ENCODE measurements around the gene DDX10. TPM values are rescaled to one million over a fixed set of nuclear protein-coding genes. Genes with fewer than 3 reads are reported as not detected.

Gene DDX10
- total and polyA plus RNA-seq, 8 donors = 11.6 to 22.6 (median 17.6) TPM

DNA sequence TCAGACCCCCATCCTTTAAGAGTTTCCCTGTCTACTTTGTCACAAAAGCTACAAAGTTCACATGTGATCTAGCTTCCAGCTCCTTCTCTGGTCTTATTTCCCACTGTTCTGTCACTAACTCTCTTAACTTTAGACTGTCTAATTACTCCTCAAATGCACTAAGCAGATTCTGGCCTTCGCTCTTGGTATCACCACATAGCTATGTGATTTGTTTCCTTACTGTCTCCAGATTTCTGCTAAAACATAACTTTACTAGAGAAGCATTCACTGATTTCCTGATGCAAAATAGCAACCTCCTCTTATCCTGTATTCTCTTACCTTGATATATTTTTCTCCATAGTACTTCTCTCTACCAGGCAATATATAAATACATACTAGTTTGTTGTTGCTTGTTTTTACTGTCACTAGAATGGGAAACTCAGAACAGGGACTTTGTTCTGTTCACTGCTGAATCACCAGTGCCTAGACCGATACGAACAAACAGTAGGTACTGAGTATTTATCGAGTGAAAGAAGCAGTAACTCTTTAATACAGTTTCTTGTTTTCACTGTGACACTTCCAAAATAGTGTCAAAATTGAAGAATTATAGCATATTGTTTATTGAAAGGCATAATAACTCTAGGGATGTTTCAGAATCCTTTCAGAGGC lies 205.6 kb downstream of the DDX10 start:
- Histone ChIP-seq H3K36me3 (no peaks in the 10 kb centered on the region), H3K27ac (no peak overlapping the region), H3K27me3 (no peaks in the 10 kb centered on the region), H3K4me3 (no peak overlapping the region), H3K9me3 (no peaks in the 10 kb centered on the region), H3K4me1 (peaks cover 0 to 7% (median 0%) of the 10 kb centered on the region in 4 donors)
- intact Hi-C loops (cut with DNase I; ENCODE audit: low total_unique reads) = no loop called here
- DNase-seq = peak in 1 of 2 donors; percentile 17
- TF ChIP-seq EP300 (IDR thresholded peaks at IDR 0.05) (no peak), POLR2A (IDR thresholded peaks at IDR 0.05) (no peak), CTCF (IDR thresholded peaks at IDR 0.05) (no peak), POLR2AphosphoS5 (IDR thresholded peaks at IDR 0.05) (no peak)
- 58 to 77% (median 70%) methylated on average over 4 of the region's 4 CpGs for WGBS, 5 donors

GRCh38 chr11:108871152-108871551 lies 206.3 kb downstream of the DDX10 start:
- no peaks in the 10 kb centered on the region for H3K36me3 ChIP-seq
- peaks cover 0 to 7% (median 0%) of the 10 kb centered on the region in 4 donors for H3K4me1 ChIP-seq
- no peaks in the 10 kb centered on the region for H3K9me3 ChIP-seq
- intact Hi-C loops (cut with DNase I; ENCODE audit: low total_unique reads) = no loop called here
- no peak overlapping the region for H3K4me3 ChIP-seq
- peak in 1 of 2 donors; percentile 67 for DNase-seq
- H3K27me3 ChIP-seq = no peaks in the 10 kb centered on the region
- H3K27ac ChIP-seq = no peak overlapping the region
- no peak for TF ChIP-seq EP300 (IDR thresholded peaks at IDR 0.05)
- TF ChIP-seq CTCF (IDR thresholded peaks at IDR 0.05) = peak in 2 of 7 experiments; percentile 24
- no peak for TF ChIP-seq POLR2AphosphoS5 (IDR thresholded peaks at IDR 0.05)
- TF ChIP-seq POLR2A (IDR thresholded peaks at IDR 0.05) = no peak

DNA sequence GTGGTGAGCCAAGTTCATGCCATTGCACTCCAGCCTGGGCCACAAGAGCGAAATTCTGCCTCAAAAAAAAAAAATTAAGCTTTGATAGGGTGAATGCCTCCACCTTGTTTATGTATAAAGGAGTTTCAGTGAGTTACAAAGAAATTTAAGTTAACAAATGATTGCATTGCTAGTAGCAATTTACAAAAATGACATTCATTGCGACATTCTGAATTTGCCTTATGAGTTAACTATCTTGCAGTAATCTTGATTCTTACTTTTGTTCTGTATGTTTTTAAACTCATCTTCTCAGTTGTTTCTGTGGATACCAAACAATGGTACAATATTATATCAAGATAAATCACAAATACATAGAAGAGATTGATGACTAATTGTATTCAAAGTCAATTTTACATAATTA lies 207.0 kb downstream of the DDX10 start:
- intact Hi-C loops (cut with DNase I; ENCODE audit: low total_unique reads) = no loop called here
- Histone ChIP-seq H3K9me3 (no peaks in the 10 kb centered on the region), H3K36me3 (no peaks in the 10 kb centered on the region), H3K27me3 (no peaks in the 10 kb centered on the region), H3K4me1 (peaks cover 0 to 7% (median 0%) of the 10 kb centered on the region in 4 donors), H3K4me3 (no peak overlapping the region), H3K27ac (no peak overlapping the region)
- 96 to 99% (median 97%) methylated on average over 2 of the region's 2 CpGs for WGBS, 5 donors
- TF ChIP-seq EP300 (IDR thresholded peaks at IDR 0.05) (no peak), POLR2A (IDR thresholded peaks at IDR 0.05) (no peak), POLR2AphosphoS5 (IDR thresholded peaks at IDR 0.05) (no peak), CTCF (IDR thresholded peaks at IDR 0.05) (no peak)
- no peak for DNase-seq

DNA sequence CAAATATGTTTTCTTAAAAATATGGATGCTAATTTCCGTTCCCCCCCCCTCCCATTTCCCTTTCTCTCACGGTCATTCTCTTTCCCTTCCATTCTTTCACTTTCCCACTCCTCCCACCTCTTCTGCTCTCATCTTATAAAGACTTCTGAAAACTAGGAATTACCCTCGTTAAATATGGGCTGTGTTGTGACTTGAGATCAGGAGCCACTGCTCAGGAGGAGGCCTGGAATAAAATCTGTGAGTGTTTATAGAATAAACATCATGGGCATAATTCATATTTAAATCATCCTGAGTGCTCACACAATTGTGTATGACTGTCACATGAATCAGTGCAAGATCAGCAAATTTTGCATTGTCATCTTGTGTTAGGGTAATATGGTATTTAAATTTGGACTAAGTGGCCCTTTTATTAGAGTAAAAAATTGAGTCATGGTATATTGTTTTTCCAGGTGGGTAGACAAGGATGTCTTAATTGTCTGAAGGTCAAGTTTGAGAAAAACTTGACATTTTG lies 208.0 kb downstream of the DDX10 start:
- Histone ChIP-seq H3K36me3 (no peaks in the 10 kb centered on the region), H3K27me3 (no peaks in the 10 kb centered on the region), H3K4me3 (no peak overlapping the region), H3K27ac (no peak overlapping the region), H3K4me1 (peaks cover 0 to 7% (median 0%) of the 10 kb centered on the region in 4 donors), H3K9me3 (no peaks in the 10 kb centered on the region)
- intact Hi-C loops (cut with DNase I; ENCODE audit: low total_unique reads) = no loop called here
- 59 to 93% (median 82%) methylated on average over 3 of the region's 3 CpGs for WGBS, 5 donors
- TF ChIP-seq POLR2AphosphoS5 (IDR thresholded peaks at IDR 0.05) = no peak
- TF ChIP-seq EP300 (IDR thresholded peaks at IDR 0.05) = no peak
- no peak for TF ChIP-seq CTCF (IDR thresholded peaks at IDR 0.05)
- no peak for TF ChIP-seq POLR2A (IDR thresholded peaks at IDR 0.05)
- DNase-seq = no peak
